Fibroblast of lung (primary cell): ENCODE data around the gene ZNF492.

Experiments used
- EZH2 ChIP-seq: IDR thresholded peaks from 2 replicates; pipeline ENCODE4 v1.5.1; 2012; ENCODE audit warnings: low read length, control low read depth, mild to moderate bottlenecking; ENCODE audit errors: missing control alignments
- TF ChIP-seq, protein P1 (sequence below), 2 donors: IDR thresholded peaks in 1 of 2; conservative IDR thresholded peaks in 1 of 2; 1 replicate in 1 of 2; 2 replicates in 1 of 2; pipeline ENCODE4 v1.5.1; 2011 to 2012; ENCODE audit warnings: low read length in 2 of 2, control low read depth in 1 of 2, inconsistent platforms in 1 of 2, low read depth in 1 of 2, mild to moderate bottlenecking in 1 of 2

DNA sequence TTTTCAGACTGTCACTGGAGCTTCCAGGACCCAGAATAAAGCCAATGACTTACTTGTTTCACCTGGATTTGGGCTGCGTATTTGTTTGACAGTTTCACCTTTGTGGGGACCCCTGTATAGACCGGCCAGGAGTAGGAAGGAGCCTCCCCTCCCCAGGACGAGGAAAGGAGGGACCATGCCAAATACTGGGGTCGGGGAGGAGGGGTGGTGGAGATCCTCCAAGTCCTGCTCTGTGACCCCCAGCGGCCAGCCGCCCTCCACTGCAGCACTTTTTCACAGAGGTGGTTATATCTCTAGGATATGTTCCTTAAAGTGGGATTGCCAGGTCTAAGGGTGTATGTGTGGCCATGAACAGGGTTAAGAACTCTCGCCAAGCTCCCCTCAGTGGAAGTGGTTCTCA is 25.7 kb upstream of the ZNF492 start:
- no peak for TF ChIP-seq EZH2
- TF ChIP-seq, protein P1, sequence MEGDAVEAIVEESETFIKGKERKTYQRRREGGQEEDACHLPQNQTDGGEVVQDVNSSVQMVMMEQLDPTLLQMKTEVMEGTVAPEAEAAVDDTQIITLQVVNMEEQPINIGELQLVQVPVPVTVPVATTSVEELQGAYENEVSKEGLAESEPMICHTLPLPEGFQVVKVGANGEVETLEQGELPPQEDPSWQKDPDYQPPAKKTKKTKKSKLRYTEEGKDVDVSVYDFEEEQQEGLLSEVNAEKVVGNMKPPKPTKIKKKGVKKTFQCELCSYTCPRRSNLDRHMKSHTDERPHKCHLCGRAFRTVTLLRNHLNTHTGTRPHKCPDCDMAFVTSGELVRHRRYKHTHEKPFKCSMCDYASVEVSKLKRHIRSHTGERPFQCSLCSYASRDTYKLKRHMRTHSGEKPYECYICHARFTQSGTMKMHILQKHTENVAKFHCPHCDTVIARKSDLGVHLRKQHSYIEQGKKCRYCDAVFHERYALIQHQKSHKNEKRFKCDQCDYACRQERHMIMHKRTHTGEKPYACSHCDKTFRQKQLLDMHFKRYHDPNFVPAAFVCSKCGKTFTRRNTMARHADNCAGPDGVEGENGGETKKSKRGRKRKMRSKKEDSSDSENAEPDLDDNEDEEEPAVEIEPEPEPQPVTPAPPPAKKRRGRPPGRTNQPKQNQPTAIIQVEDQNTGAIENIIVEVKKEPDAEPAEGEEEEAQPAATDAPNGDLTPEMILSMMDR (conservative IDR thresholded peaks at IDR 0.05 in 1 of 2, IDR thresholded peaks at IDR 0.05 in 1 of 2; ENCODE audit: low read depth in 1 of 2, low read length in 2 of 2) = no peak
